Activated CD8-positive, alpha-beta T cell treated with anti-CD3 and anti-CD28 coated beads for 36 hours (primary cell): ENCODE data around the gene VPS13C. TPM values are rescaled to one million over a fixed set of nuclear protein-coding genes. Genes with fewer than 3 reads are reported as not detected.

Source experiments
- ATAC-seq: fragments of 200-7000 bp; cut with Tn5 transposase; one replicate; pipeline ENCODE4 v1.10.0; 2021; ENCODE audit warnings: mild to moderate bottlenecking, moderate library complexity
- CTCF ChIA-PET: fragments of 350-600 bp; sonication (Branson Sonifier 250); formaldehyde crosslinking; loops from one replicate; lab custom pipeline; 2021; ENCODE audit warnings: antibody characterized with exemption; lab: Charles Lee
- POLR2A ChIA-PET: fragments of 350-600 bp; sonication (Branson Sonifier 250); formaldehyde crosslinking; loops from one replicate; lab custom pipeline; 2021; ENCODE audit warnings: antibody characterized with exemption; lab: Charles Lee
- DNase-seq: peaks from one replicate; pipeline ENCODE4 v3.0.0-alpha.2; 2020
- H3K27ac Mint-ChIP-seq: one replicate; pipeline ENCODE4 v1.8.0; 2021; ENCODE audit warnings: mild to moderate bottlenecking, mixed read lengths
- H3K27me3 Mint-ChIP-seq: one replicate; pipeline ENCODE4 v1.8.0; 2021; ENCODE audit warnings: mixed read lengths
- H3K36me3 Mint-ChIP-seq: one replicate; pipeline ENCODE4 v1.8.0; 2021; ENCODE audit warnings: low read depth, mixed read lengths
- H3K4me1 Mint-ChIP-seq: one replicate; pipeline ENCODE4 v1.8.0; 2021; ENCODE audit warnings: low read depth, mixed read lengths
- H3K4me3 Mint-ChIP-seq: one replicate; pipeline ENCODE4 v1.8.0; 2021; ENCODE audit warnings: mild to moderate bottlenecking, moderate library complexity, mixed read lengths
- H3K9me3 Mint-ChIP-seq: one replicate; pipeline ENCODE4 v1.8.0; 2021; ENCODE audit warnings: mixed read lengths
- intact Hi-C: fragments of 100-400 bp; cut with micrococcal nuclease; formaldehyde crosslinking; loops from one replicate; pipeline ENCODE4 v1.10.0; 2022
- total RNA-seq, 2 experiments: library from RNA; stranded (reverse); gene quantifications; one replicate each; pipeline ENCODE4 v1.2.3, GENCODE V29; 2021
- TF ChIP-seq, protein P1 (sequence below): fragments of 200-600 bp; IDR thresholded peaks from one replicate; pipeline ENCODE4 v1.8.0; 2022; ENCODE audit warnings: antibody characterized with exemption, mild to moderate bottlenecking

Gene VPS13C
- total RNA-seq, 2 experiments from 2014 or later: 41.4 to 45.9 TPM

DNA sequence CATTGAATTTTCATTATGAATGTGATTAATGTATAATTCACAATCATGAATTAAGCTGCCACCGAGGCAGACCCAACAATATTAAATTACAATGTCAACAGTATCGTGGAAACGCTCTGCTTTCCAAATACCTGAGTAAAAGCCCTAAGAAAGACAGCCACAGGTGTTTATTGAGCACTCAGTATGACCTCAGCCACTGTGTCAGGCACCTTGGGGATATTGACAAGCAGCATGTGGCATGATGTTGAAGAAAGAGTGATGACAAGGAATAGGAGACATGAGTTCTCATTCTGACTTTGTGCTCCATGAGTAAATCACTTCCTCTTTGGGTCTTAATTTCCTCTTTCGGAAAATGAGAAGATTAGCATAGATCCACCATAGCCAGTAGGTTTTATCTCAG, 19.3 kb upstream of the VPS13C start:
- CTCF ChIA-PET: interaction anchor here (1.0 to 1.5 kb wide), 2 partner anchors 11 to 211 kb away, joined by 3 read pairs; no protein-coding TSS in a partner anchor
- Mint-ChIP-seq H3K36me3 (no peaks in the 10 kb centered on the region), H3K27me3 (peaks cover 1% of the 10 kb centered on the region), H3K4me1 (no peaks in the 10 kb centered on the region), H3K9me3 (peaks cover 5% of the 10 kb centered on the region), H3K27ac (no peak overlapping the region), H3K4me3 (no peak overlapping the region)
- TF ChIP-seq, protein P1, sequence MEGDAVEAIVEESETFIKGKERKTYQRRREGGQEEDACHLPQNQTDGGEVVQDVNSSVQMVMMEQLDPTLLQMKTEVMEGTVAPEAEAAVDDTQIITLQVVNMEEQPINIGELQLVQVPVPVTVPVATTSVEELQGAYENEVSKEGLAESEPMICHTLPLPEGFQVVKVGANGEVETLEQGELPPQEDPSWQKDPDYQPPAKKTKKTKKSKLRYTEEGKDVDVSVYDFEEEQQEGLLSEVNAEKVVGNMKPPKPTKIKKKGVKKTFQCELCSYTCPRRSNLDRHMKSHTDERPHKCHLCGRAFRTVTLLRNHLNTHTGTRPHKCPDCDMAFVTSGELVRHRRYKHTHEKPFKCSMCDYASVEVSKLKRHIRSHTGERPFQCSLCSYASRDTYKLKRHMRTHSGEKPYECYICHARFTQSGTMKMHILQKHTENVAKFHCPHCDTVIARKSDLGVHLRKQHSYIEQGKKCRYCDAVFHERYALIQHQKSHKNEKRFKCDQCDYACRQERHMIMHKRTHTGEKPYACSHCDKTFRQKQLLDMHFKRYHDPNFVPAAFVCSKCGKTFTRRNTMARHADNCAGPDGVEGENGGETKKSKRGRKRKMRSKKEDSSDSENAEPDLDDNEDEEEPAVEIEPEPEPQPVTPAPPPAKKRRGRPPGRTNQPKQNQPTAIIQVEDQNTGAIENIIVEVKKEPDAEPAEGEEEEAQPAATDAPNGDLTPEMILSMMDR: no peak
- DNase-seq: no peak
- no peak for ATAC-seq
- POLR2A ChIA-PET: no interaction called here
- intact Hi-C loops: no loop called here

DNA sequence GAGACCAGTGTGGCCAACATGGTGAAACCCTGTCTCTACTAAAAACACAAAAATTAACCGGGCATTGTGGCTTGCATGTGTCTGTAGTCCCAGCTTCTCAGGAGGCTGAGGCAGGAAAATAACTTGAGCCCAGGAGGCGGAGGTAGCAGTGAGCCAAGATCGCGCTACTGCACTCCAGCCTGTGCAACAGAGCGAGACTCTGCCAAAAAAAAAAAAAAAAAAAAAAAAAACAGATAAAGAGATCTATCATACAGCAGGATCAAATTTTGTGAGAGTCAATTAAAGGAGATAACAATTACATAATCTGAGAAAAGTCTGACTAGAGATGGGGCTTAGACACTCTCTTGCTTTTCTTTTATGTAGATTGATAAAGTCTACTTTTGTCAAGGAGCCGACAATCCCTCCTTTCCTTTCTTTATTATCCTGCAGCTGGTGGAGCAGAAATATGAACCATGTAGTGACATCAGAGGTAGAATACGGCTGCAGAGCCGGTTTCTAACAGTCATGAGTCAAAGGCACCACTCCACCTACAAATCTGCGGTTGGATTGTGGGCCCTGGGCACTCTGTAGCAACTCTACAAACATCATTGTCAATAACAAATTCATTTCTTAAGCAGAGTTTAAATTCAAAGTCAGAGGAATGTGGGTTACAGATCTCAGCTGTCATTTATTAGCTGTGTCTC, 15.5 kb upstream of the VPS13C start:
- intact Hi-C loops: no loop called here
- ChIA-PET CTCF (no interaction called here), POLR2A (no interaction called here)
- no peak overlapping the region for H3K27ac Mint-ChIP-seq
- DNase-seq: no peak
- no peaks in the 10 kb centered on the region for H3K9me3 Mint-ChIP-seq
- H3K27me3 Mint-ChIP-seq: peaks cover 7% of the 10 kb centered on the region
- H3K36me3 Mint-ChIP-seq: no peaks in the 10 kb centered on the region
- TF ChIP-seq, protein P1: no peak
- H3K4me3 Mint-ChIP-seq: no peak overlapping the region
- H3K4me1 Mint-ChIP-seq: no peaks in the 10 kb centered on the region
- ATAC-seq: no peak

- H3K27ac Mint-ChIP-seq: no peak overlapping the region
- POLR2A ChIA-PET: no interaction called here
- H3K36me3 Mint-ChIP-seq: no peaks in the 10 kb centered on the region
- CTCF ChIA-PET: interaction anchor here (0.7 to 2.9 kb wide), 15 partner anchors 8 to 235 kb away, joined by 3 to 14 read pairs (median 3); partner anchors contain the start of gene VPS13C
- H3K4me3 Mint-ChIP-seq: no peak overlapping the region
- peaks cover 10% of the 10 kb centered on the region for H3K4me1 Mint-ChIP-seq
- TF ChIP-seq, protein P1: peak; percentile 89
- no peak for DNase-seq
- ATAC-seq: no peak
- peaks cover 19% of the 10 kb centered on the region for H3K27me3 Mint-ChIP-seq
- intact Hi-C loops: loop anchor here (5.0 kb wide), 1 partner anchor 200 kb away; no protein-coding TSS in a partner anchor
- H3K9me3 Mint-ChIP-seq: no peaks in the 10 kb centered on the region
Observed at GRCh38 chr15:62071711-62072308, 11.6 kb upstream of the VPS13C start.

GRCh38 chr15:62069551-62069950, 9.3 kb upstream of the VPS13C start:
- DNase-seq: no peak
- ChIA-PET POLR2A (no interaction called here), CTCF (interaction anchor here (1.2 to 2.4 kb wide), 2 partner anchors 8 to 9 kb away, joined by 3 to 10 read pairs; partner anchors contain the start of gene VPS13C)
- Mint-ChIP-seq H3K27me3 (peaks cover 27% of the 10 kb centered on the region), H3K27ac (no peak overlapping the region), H3K4me3 (no peak overlapping the region), H3K4me1 (peaks cover 17% of the 10 kb centered on the region), H3K36me3 (no peaks in the 10 kb centered on the region), H3K9me3 (no peaks in the 10 kb centered on the region)
- TF ChIP-seq, protein P1: no peak
- intact Hi-C loops: no loop called here
- ATAC-seq: no peak

GRCh38 chr15:62068810-62069167, 8.5 kb upstream of the VPS13C start:
- TF ChIP-seq, protein P1: no peak
- intact Hi-C loops: no loop called here
- H3K4me3 Mint-ChIP-seq: peak overlapping the region; percentile 65
- CTCF ChIA-PET: interaction anchor here (1.0 to 2.4 kb wide), 3 partner anchors 9 to 12 kb away, joined by 3 to 10 read pairs (median 3); partner anchors contain the start of gene VPS13C
- peaks cover 18% of the 10 kb centered on the region for H3K4me1 Mint-ChIP-seq
- H3K27me3 Mint-ChIP-seq: peaks cover 27% of the 10 kb centered on the region
- peak; percentile 46 for ATAC-seq
- H3K27ac Mint-ChIP-seq: peak overlapping the region; percentile 68
- DNase-seq: no peak
- H3K9me3 Mint-ChIP-seq: no peaks in the 10 kb centered on the region
- POLR2A ChIA-PET: no interaction called here
- H3K36me3 Mint-ChIP-seq: no peaks in the 10 kb centered on the region
